GM12801 (cell line): ENCODE results near the gene CTNNA2.

Experiments
- TF ChIP-seq, protein P1 (sequence below): IDR thresholded peaks from one replicate; pipeline ENCODE4 v1.5.1; 2011; ENCODE audit warnings: control low read depth; ENCODE audit not compliant: insufficient read length; ENCODE audit errors: extremely low read depth

Gene CTNNA2

DNA sequence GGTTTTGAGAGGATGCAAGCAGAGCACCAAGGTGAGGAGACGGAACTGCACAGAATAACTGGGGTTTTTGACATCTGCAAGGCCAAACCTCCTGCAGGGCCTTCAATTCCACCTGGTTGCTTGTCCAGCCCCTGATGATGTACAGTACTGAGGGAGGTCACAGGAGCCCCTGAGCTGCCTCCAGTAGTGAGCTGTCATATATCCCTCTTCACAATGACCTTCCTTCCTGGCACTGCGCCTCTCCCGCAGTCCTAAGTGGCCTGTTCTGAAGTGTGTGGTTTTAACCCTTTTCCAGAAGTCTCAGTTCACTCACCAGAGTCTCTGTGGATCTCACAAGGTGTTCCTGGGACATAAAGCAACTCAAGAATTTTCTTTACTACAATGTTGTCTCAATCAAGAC is 746.4 kb downstream of the CTNNA2 start:
- TF ChIP-seq, protein P1, sequence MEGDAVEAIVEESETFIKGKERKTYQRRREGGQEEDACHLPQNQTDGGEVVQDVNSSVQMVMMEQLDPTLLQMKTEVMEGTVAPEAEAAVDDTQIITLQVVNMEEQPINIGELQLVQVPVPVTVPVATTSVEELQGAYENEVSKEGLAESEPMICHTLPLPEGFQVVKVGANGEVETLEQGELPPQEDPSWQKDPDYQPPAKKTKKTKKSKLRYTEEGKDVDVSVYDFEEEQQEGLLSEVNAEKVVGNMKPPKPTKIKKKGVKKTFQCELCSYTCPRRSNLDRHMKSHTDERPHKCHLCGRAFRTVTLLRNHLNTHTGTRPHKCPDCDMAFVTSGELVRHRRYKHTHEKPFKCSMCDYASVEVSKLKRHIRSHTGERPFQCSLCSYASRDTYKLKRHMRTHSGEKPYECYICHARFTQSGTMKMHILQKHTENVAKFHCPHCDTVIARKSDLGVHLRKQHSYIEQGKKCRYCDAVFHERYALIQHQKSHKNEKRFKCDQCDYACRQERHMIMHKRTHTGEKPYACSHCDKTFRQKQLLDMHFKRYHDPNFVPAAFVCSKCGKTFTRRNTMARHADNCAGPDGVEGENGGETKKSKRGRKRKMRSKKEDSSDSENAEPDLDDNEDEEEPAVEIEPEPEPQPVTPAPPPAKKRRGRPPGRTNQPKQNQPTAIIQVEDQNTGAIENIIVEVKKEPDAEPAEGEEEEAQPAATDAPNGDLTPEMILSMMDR: no peak

DNA sequence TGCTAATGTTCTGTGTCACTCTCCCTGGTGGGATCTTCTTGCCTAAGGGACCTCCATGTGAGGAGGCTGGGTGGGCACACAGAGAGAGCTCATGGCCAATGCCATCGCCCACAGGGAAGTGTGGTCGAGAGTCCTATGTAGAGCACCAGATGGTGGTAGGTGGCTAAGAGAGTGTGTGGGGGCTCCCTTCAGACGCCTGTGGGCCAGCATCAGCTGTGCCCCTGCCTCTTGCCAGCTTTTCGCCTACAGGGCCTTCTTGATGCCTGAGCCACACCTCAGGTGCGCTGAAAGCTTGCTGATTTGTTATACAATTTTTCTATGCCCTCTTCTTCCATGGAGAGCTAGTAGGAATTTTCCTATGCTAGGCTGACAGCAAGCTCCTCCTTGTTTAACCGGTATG is 753.4 kb downstream of the CTNNA2 start:
- TF ChIP-seq, protein P1: no peak

DNA sequence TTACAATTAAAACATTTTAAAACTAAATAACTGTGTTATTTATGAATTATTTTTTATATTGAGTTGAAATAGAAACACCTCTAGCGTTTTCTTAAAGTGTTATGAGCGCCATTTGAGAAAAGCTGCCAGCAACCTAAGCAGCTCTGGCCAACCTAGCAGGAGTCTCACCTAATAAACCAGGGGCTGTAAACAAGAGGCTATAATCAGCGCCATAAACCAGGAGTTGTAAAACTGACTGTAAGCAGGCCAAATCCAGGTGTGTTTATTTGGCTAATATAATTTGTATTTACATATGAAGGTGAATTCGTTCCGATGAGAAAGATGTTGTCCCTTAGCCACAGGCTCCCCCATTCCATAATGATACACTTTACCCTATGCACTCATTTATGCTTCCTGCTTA is 757.0 kb downstream of the CTNNA2 start:
- TF ChIP-seq, protein P1: no peak

DNA sequence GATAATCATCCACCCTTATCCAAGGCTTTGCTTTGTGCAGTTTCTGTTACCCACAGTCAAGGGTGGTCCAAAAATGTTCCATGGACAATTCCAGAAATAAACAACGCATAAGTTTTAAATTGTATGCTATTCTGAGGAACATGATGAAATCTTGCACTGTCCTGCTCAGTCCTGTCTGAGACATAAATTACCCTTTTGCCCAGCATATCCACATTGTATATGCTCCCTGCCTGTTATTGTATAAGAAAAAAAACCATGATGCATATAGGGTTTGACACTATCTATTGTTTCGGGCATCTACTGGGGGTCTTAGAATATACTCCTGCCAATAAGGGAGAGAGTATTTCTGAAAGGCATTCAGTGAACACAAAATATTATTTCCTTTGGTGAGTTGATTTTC is 767.7 kb downstream of the CTNNA2 start:
- TF ChIP-seq, protein P1: no peak

DNA sequence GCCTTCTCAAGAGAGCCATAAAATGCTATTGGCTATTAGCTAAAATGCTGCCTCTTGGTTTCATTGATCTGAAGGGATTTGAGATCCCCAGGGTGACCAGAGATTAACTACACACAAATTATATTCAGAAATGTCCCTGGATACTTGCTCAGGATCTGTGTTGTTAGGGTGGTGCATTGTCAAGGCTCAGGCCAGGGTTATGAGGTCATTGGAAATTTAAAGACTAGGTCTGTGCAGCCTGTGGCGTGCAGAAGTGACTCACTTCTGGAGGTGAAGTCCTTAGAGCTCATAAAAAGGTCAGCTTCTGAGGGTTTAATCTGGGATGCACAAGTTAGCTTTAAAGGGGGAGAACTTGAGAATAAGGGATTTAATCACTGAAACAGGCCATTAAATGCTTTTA is 768.2 kb downstream of the CTNNA2 start:
- TF ChIP-seq, protein P1: no peak

DNA sequence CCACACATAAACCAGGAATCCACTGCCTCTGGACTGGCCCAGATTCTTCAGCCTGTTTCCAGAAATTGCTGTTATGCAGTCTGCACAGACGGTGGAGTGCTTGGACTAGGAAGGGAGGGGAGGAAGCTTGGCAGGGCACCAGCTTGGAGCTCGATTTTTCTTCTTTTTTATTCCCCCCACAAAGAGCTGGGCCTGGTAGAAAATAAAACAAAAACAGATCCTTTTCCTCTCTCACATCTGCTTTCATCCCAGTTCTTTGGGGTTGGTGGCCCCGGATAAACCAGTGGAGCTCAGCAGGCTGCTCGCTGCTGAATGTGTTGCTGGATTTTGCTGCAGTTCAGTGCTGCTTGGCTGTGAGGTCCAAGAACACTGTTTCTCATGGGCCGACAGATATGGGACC is 775.7 kb downstream of the CTNNA2 start:
- TF ChIP-seq, protein P1: no peak

DNA sequence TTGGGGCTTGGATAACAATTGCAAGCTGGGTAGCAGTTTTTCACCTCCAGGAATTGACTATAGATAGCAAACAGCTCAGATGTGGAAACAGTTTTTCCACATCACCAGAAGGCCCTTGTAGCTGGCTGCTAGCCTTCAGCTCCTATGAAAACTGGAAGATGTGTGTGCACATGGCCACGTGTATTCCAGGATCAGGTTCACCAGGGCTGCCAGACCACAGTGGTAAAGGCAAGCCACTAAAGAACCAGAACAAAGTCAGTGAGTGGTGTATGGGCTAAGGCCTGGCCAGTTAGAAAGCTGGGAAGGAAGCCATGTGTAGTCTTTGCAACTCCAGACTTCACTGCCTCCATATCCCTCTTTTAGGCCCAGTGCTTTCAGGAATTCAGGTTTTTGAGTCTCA is 778.8 kb downstream of the CTNNA2 start:
- TF ChIP-seq, protein P1: no peak

DNA sequence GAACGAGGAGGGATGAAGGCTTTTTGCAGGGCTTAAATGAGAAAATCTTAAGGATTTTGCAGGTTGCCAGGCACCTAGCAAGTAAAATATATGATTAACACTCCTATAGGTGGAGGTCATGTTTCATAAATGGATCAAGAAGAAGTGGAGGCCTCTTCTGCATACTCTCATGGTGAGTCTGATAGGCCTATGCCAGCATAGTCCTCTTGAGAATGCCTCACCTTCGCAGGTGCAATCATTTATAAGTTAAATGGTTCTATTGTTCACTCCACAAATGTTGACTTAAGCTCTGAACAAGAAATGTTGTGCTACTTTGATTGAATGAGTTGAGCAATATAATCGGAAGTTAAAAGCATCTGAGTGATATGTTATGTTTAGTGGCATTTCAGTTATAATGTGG is 779.6 kb downstream of the CTNNA2 start:
- TF ChIP-seq, protein P1: no peak
